Measurements from ENCODE around the gene NBAS. TPM values are rescaled to one million over a fixed set of nuclear protein-coding genes. Genes with fewer than 3 reads are reported as not detected.

Gene NBAS
- total and polyA plus RNA-seq, 2 donors (not counting 1 experiment from before 2014, with no cell fraction given) = 27.0 to 124 TPM

DNA sequence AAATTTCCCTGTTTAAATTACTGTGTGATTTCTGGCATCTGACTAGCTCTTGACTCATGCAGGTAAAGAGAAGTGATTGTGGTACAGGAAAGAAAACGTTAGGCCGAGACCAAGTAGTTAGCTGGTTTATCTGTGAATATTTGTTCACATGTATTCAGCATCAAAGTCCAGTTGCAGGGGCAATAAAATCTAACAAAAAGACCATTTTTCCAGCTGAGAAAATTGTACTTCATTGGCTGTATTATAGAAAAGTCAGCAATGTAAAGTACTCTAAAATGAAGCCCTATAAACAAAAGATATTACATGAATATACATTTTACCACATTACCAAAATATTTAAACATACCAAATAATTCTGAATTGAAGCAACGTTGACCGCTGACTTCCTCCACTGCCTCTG, 88.3 kb downstream of the NBAS start:
- no peak overlapping the region for H3K27ac ChIP-seq (ENCODE audit: insufficient read depth, low read length)
- H3K4me1 ChIP-seq (ENCODE audit: control insufficient read depth, extremely low read depth, insufficient read depth, low read length) = no peaks in the 10 kb centered on the region
- no peaks in the 10 kb centered on the region for H3K79me2 ChIP-seq (ENCODE audit: control insufficient read depth, insufficient read depth, low read length)
- H3K4me2 ChIP-seq (ENCODE audit: extremely low read depth, insufficient read depth, low read length) = no peak overlapping the region
- no peak overlapping the region for H3K4me3 ChIP-seq (replicated peaks in 1 of 4; ENCODE audit: control extremely low read depth in 1 of 4, insufficient read depth in 1 of 4, low read depth in 3 of 4, low read length in 4 of 4)
- H4K20me1 ChIP-seq (ENCODE audit: control insufficient read depth, extremely low read depth, insufficient read depth, low read length) = no peaks in the 10 kb centered on the region
- H2AFZ ChIP-seq (ENCODE audit: low read length) = no peak overlapping the region
- H3K27me3 ChIP-seq (ENCODE audit: control insufficient read depth, insufficient read depth, low read length) = no peaks in the 10 kb centered on the region
- H3K9me3 ChIP-seq (ENCODE audit: control insufficient read depth, insufficient read depth, low read depth, low read length) = no peaks in the 10 kb centered on the region
- no peaks in the 10 kb centered on the region for H3K36me3 ChIP-seq (ENCODE audit: control insufficient read depth, insufficient read depth, low read length)
- DNase-seq (ENCODE audit: low read depth in 2 of 2) = no peak
- H3K9ac ChIP-seq (ENCODE audit: insufficient read depth, low read length) = no peak overlapping the region
- TF ChIP-seq EZH2 (IDR thresholded peaks at IDR 0.05; ENCODE audit: low read length, missing control alignments) = no peak
- TF ChIP-seq, protein P1, sequence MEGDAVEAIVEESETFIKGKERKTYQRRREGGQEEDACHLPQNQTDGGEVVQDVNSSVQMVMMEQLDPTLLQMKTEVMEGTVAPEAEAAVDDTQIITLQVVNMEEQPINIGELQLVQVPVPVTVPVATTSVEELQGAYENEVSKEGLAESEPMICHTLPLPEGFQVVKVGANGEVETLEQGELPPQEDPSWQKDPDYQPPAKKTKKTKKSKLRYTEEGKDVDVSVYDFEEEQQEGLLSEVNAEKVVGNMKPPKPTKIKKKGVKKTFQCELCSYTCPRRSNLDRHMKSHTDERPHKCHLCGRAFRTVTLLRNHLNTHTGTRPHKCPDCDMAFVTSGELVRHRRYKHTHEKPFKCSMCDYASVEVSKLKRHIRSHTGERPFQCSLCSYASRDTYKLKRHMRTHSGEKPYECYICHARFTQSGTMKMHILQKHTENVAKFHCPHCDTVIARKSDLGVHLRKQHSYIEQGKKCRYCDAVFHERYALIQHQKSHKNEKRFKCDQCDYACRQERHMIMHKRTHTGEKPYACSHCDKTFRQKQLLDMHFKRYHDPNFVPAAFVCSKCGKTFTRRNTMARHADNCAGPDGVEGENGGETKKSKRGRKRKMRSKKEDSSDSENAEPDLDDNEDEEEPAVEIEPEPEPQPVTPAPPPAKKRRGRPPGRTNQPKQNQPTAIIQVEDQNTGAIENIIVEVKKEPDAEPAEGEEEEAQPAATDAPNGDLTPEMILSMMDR (conservative IDR thresholded peaks at IDR 0.05 in 1 of 2, IDR thresholded peaks at IDR 0.05 in 1 of 2; ENCODE audit: low read depth in 1 of 2, low read length in 2 of 2) = no peak

DNA sequence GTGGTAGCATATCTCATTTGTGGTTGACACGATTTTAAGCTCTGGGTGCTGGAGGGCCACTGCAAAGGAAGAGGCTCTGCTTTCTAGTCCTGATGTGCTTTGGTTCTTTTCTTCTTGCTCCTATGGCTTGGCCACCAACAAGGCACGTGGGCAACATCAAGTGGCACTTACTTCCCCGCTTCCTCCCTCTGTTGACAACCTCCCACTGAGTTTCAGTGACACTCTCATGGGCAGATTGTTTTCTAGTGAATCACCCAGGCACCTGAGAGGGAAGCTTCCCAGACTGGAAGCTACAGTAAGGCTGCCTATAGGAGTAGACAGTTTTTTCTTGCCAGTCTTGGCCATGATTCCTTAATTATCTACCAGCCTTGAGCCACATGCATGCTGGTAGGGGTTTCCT, 89.0 kb downstream of the NBAS start:
- no peak for DNase-seq (ENCODE audit: low read depth in 2 of 2)
- no peaks in the 10 kb centered on the region for H3K9me3 ChIP-seq (ENCODE audit: control insufficient read depth, insufficient read depth, low read depth, low read length)
- no peak overlapping the region for H3K4me2 ChIP-seq (ENCODE audit: extremely low read depth, insufficient read depth, low read length)
- H3K79me2 ChIP-seq (ENCODE audit: control insufficient read depth, insufficient read depth, low read length) = no peaks in the 10 kb centered on the region
- no peak overlapping the region for H2AFZ ChIP-seq (ENCODE audit: low read length)
- no peak overlapping the region for H3K4me3 ChIP-seq (replicated peaks in 1 of 4; ENCODE audit: control extremely low read depth in 1 of 4, insufficient read depth in 1 of 4, low read depth in 3 of 4, low read length in 4 of 4)
- TF ChIP-seq, protein P1 (conservative IDR thresholded peaks at IDR 0.05 in 1 of 2, IDR thresholded peaks at IDR 0.05 in 1 of 2; ENCODE audit: low read depth in 1 of 2, low read length in 2 of 2) = no peak
- TF ChIP-seq EZH2 (IDR thresholded peaks at IDR 0.05; ENCODE audit: low read length, missing control alignments) = no peak
- peaks cover 2% of the 10 kb centered on the region for H3K36me3 ChIP-seq (ENCODE audit: control insufficient read depth, insufficient read depth, low read length)
- no peaks in the 10 kb centered on the region for H3K27me3 ChIP-seq (ENCODE audit: control insufficient read depth, insufficient read depth, low read length)
- H3K9ac ChIP-seq (ENCODE audit: insufficient read depth, low read length) = no peak overlapping the region
- H4K20me1 ChIP-seq (ENCODE audit: control insufficient read depth, extremely low read depth, insufficient read depth, low read length) = no peaks in the 10 kb centered on the region
- no peaks in the 10 kb centered on the region for H3K4me1 ChIP-seq (ENCODE audit: control insufficient read depth, extremely low read depth, insufficient read depth, low read length)
- H3K27ac ChIP-seq (ENCODE audit: insufficient read depth, low read length) = no peak overlapping the region

DNA sequence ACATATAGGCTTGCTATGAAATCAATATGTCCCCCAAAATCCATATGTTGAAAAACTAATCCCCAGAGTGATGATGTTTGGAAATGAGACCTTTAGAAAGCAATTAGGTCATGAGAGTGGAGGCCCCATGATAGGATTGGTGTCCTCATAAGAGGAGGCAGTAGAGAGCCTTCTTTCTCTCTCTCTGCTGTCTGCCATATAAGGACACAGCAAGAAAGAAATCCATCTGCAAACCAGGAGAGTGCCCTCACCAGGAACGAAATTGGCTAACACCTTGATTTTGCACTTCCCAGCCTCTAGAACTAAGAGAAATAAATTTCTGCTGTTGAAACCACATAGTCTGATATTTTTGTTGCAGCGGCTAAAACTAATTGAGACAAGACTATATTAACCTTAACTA, 89.5 kb downstream of the NBAS start:
- no peak overlapping the region for H3K27ac ChIP-seq (ENCODE audit: insufficient read depth, low read length)
- no peaks in the 10 kb centered on the region for H3K79me2 ChIP-seq (ENCODE audit: control insufficient read depth, insufficient read depth, low read length)
- TF ChIP-seq, protein P1 (conservative IDR thresholded peaks at IDR 0.05 in 1 of 2, IDR thresholded peaks at IDR 0.05 in 1 of 2; ENCODE audit: low read depth in 1 of 2, low read length in 2 of 2) = no peak
- no peak for TF ChIP-seq EZH2 (IDR thresholded peaks at IDR 0.05; ENCODE audit: low read length, missing control alignments)
- H3K36me3 ChIP-seq (ENCODE audit: control insufficient read depth, insufficient read depth, low read length) = peaks cover 2% of the 10 kb centered on the region
- no peaks in the 10 kb centered on the region for H3K4me1 ChIP-seq (ENCODE audit: control insufficient read depth, extremely low read depth, insufficient read depth, low read length)
- H3K9ac ChIP-seq (ENCODE audit: insufficient read depth, low read length) = no peak overlapping the region
- H3K27me3 ChIP-seq (ENCODE audit: control insufficient read depth, insufficient read depth, low read length) = no peaks in the 10 kb centered on the region
- no peak overlapping the region for H3K4me3 ChIP-seq (replicated peaks in 1 of 4; ENCODE audit: control extremely low read depth in 1 of 4, insufficient read depth in 1 of 4, low read depth in 3 of 4, low read length in 4 of 4)
- DNase-seq (ENCODE audit: low read depth in 2 of 2) = no peak
- no peaks in the 10 kb centered on the region for H4K20me1 ChIP-seq (ENCODE audit: control insufficient read depth, extremely low read depth, insufficient read depth, low read length)
- no peak overlapping the region for H2AFZ ChIP-seq (ENCODE audit: low read length)
- H3K9me3 ChIP-seq (ENCODE audit: control insufficient read depth, insufficient read depth, low read depth, low read length) = no peaks in the 10 kb centered on the region
- H3K4me2 ChIP-seq (ENCODE audit: extremely low read depth, insufficient read depth, low read length) = no peak overlapping the region
